ENCODE results near the gene SMIM13. TPM values are rescaled to one million over a fixed set of nuclear protein-coding genes. Genes with fewer than 3 reads are reported as not detected.

Gene SMIM13
- total RNA-seq, 1 experiment from 2014 or later, result 15.7 TPM

DNA sequence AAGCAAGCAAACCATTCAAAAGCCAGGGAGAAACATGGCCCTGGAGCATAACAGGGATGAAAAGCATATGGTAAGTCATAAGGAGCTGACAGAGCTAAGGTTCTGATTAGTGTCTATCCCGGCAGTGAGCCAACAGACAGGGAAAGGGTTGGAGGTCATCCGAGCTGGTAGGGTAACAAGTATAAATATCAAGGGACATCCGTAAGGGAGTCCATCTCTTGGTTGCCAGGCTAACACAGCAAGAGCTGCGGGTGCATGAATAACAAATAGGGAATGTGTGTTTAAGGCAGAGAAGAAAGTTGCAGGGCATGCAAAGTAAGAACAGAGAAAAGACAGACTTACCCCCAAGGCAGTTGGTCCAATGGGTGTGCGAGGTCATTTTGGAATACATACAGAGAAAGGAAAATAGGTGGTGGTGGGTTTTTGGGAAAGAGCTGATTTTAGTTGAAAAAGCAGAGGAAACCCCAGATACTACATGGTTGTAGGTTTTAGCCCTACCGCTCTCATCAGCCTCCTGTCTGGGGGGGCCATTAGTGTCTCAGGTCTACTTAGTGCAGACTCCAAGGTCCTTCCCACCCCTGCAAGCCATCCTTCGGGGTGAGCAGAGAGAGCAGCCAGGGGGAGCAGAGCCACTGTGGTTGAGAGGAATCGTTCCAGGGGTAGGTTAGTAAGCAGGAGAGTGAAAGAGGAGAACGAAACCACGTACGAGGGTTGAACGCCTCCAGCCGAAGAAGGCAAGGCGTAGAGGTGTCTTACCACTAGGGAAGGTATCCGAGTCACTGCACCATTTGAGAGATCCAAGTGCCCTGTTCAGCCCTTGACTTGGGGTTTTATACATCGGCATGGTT is 17.5 kb downstream of the SMIM13 start, which contains the start of gene ERVFRD-1 (continued):
- TF ChIP-seq, protein P1, sequence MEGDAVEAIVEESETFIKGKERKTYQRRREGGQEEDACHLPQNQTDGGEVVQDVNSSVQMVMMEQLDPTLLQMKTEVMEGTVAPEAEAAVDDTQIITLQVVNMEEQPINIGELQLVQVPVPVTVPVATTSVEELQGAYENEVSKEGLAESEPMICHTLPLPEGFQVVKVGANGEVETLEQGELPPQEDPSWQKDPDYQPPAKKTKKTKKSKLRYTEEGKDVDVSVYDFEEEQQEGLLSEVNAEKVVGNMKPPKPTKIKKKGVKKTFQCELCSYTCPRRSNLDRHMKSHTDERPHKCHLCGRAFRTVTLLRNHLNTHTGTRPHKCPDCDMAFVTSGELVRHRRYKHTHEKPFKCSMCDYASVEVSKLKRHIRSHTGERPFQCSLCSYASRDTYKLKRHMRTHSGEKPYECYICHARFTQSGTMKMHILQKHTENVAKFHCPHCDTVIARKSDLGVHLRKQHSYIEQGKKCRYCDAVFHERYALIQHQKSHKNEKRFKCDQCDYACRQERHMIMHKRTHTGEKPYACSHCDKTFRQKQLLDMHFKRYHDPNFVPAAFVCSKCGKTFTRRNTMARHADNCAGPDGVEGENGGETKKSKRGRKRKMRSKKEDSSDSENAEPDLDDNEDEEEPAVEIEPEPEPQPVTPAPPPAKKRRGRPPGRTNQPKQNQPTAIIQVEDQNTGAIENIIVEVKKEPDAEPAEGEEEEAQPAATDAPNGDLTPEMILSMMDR (IDR thresholded peaks at IDR 0.05 in 2 of 3, conservative IDR thresholded peaks at IDR 0.05 in 1 of 3; ENCODE audit: borderline replicate concordance in 1 of 3, insufficient read depth in 1 of 3, low read depth in 2 of 3, low read length in 2 of 3), result no peak
- no peak for TF ChIP-seq POLR2AphosphoS5 (IDR thresholded peaks at IDR 0.05; ENCODE audit: low read depth, low read length)

DNA sequence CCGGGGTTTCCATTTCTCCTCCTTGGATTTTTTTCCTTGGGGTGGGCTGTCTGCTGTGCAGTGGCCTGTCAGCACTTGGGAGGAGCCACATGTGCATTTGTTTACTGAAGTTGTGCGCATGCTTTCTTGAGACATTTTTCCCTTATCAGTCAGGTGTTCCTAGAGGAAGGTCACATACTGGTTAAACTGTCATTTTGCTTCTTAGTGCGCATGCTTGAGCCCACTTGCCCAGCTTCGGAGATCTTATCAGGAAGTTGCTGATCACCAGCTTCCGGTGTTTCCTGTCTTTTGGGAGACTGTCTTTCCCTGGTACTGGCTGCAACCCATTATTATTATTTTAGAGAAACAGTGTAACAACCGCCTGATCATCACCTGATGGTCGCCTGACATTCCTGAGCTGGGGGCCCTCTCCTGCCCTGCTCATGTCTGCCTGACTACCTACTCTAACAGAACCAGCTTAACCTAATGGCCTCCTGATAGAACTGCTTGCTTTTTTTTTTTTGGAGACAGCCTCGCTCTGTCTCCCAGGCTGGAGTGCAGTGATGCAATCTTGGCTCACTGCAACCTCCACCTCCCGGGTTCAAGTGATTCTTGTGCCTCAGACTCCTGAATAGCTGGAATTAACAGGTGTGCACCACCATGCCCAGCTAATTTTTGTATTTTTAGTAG is 18.3 kb downstream of the SMIM13 start:
- CTCF ChIA-PET, result no interaction called here
- Histone ChIP-seq H3K36me3 (ENCODE audit: control insufficient read depth in 1 of 2, insufficient read depth in 2 of 2, low read length in 2 of 2) (no peaks in the 10 kb centered on the region), H3K27me3 (ENCODE audit: insufficient read depth, low read length) (no peaks in the 10 kb centered on the region), H3K27ac (ENCODE audit: low read depth, low read length) (no peak overlapping the region), H2AFZ (ENCODE audit: low read depth, low read length, poor library complexity, severe bottlenecking) (no peak overlapping the region), H3K9ac (ENCODE audit: low read length) (no peak overlapping the region), H3K4me2 (ENCODE audit: low read length) (no peak overlapping the region), H3K79me2 (ENCODE audit: insufficient read depth, low read length) (peaks cover 94% of the 10 kb centered on the region), H3K9me3 (ENCODE audit: control insufficient read depth in 1 of 2, insufficient read depth in 1 of 2, low read depth in 1 of 2, low read length in 2 of 2) (no peaks in the 10 kb centered on the region), H4K20me1 (ENCODE audit: insufficient read depth) (0 out of 2 replicates have a peak, but pooled peaks cover 3% of the 10 kb centered on the region), H3K9me2 (ENCODE audit: insufficient read depth) (no peaks in the 10 kb centered on the region), H3K4me3 (replicated peaks in 1 of 2; ENCODE audit: low read depth in 1 of 2, low read length in 2 of 2) (no peak overlapping the region), H3K4me1 (ENCODE audit: control insufficient read depth in 1 of 2, insufficient read depth in 2 of 2, low read length in 2 of 2) (peaks cover 0 to 18% of the 10 kb centered on the region in 2 experiments; a peak in 2 of 4 replicates)
- intact Hi-C loops (cut with micrococcal nuclease), result no loop called here
- RAD21 ChIA-PET (ENCODE audit: low non-redundant PET in 1 of 2, low total read pairs in 2 of 2, uncharacterized antibody in 2 of 2, unreplicated experiment in 2 of 2), result no interaction called here
- no TSS peak for BruUV-seq (replicated peaks)
- TF ChIP-seq POLR2AphosphoS5 (IDR thresholded peaks at IDR 0.05; ENCODE audit: low read depth, low read length) (no peak), CBX3 (IDR thresholded peaks at IDR 0.05; ENCODE audit: low read depth) (no peak), POLR2A (IDR thresholded peaks at IDR 0.05; ENCODE audit: borderline replicate concordance, extremely low read depth, insufficient read depth, insufficient read length) (no peak), ZFX (IDR thresholded peaks at IDR 0.05) (no peak), TCF7L2 (IDR thresholded peaks at IDR 0.05; ENCODE audit: borderline replicate concordance, extremely low read depth, insufficient read depth, insufficient read length) (no peak), EZH2phosphoT487 (IDR thresholded peaks at IDR 0.05; ENCODE audit: borderline replicate concordance) (no peak)
- TF ChIP-seq, protein P2, sequence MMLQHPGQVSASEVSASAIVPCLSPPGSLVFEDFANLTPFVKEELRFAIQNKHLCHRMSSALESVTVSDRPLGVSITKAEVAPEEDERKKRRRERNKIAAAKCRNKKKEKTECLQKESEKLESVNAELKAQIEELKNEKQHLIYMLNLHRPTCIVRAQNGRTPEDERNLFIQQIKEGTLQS (IDR thresholded peaks at IDR 0.05), result no peak
- ATAC-seq (no peak), DNase-seq (ENCODE audit: low read depth, low spot score) (no peak)
- POLR2A ChIA-PET, result no interaction called here

All from HCT116 (cell line).